Measurements from ENCODE around the gene ARL14EP.

- TF ChIP-seq CTCF (IDR thresholded peaks at IDR 0.05) (no peak), POLR2A (IDR thresholded peaks at IDR 0.05) (no peak), POLR2AphosphoS5 (IDR thresholded peaks at IDR 0.05; ENCODE audit: insufficient read depth in 1 of 2, low read depth in 1 of 2) (no peak)
Measured at GRCh38 chr11:30316237-30316636, 6.7 kb upstream of the ARL14EP start.
